IMR-90 (cell line): ENCODE measurements around the gene SORCS1. TPM values are rescaled to one million over a fixed set of nuclear protein-coding genes. Genes with fewer than 3 reads are reported as not detected.

Experiments used
- ATAC-seq: fragments of 200-7000 bp; cut with Tn5 transposase; 2 replicates; pipeline ENCODE4 v1.9.1; 2020; ENCODE audit warnings: low read depth, mild to moderate bottlenecking, moderate library complexity
- BruUV-seq: library from RNA; stranded (reverse); fragments of 400-500 nt; replicated peaks from 2 replicates; lab custom pipeline; 2021; lab: Mats Ljungman, UMichigan
- CTCF ChIA-PET: fragments of 300-600 bp; formaldehyde crosslinking; extraction: SDS; loops from one replicate; lab custom pipeline; 2021; ENCODE audit warnings: antibody characterized with exemption; lab: Yijun Ruan, JAX
- POLR2A ChIA-PET: fragments of 300-600 bp; sonication (Branson Sonifier 250); formaldehyde crosslinking; loops from one replicate; lab custom pipeline; 2022; ENCODE audit warnings: antibody characterized with exemption; ENCODE audit not compliant: unreplicated experiment; lab: Charles Lee
- DNase-seq: peaks from one replicate; pipeline ENCODE4 v3.0.0; 2013
- H2AFZ ChIP-seq: replicated peaks from 2 replicates; pipeline ENCODE3; 2013; ENCODE audit warnings: low read length, mild to moderate bottlenecking; ENCODE audit not compliant: poor library complexity
- H2AK5ac ChIP-seq: 2 replicates; pipeline ENCODE4 v1.6.1; 2013; ENCODE audit warnings: low read depth, low read length, inconsistent platforms
- H2AK9ac ChIP-seq: replicated peaks from 2 replicates; pipeline ENCODE3; 2013; ENCODE audit warnings: mild to moderate bottlenecking, low read depth, low read length, moderate library complexity; ENCODE audit not compliant: poor library complexity
- H2BK120ac ChIP-seq: 2 replicates; pipeline ENCODE4 v1.6.1; 2013; ENCODE audit warnings: low read depth, low read length, inconsistent platforms
- H2BK15ac ChIP-seq: 3 replicates; pipeline ENCODE4 v1.6.1; 2013; ENCODE audit warnings: low read depth, low read length, inconsistent platforms
- H2BK20ac ChIP-seq: 2 replicates; pipeline ENCODE4 v1.6.1; 2013; ENCODE audit warnings: low read depth, mild to moderate bottlenecking, inconsistent platforms, low read length, moderate library complexity
- H2BK5ac ChIP-seq: 2 replicates; pipeline ENCODE4 v1.6.1; 2013; ENCODE audit warnings: mild to moderate bottlenecking, low read depth, low read length, inconsistent platforms; ENCODE audit not compliant: poor library complexity, severe bottlenecking
- H3K14ac ChIP-seq: replicated peaks from 2 replicates; pipeline ENCODE4 v1.6.1; 2013; ENCODE audit warnings: low read depth, low read length, inconsistent platforms
- H3K18ac ChIP-seq: 2 replicates; pipeline ENCODE4 v1.6.1; 2013; ENCODE audit warnings: low read depth, low read length, control low read depth
- H3K23ac ChIP-seq: 2 replicates; pipeline ENCODE4 v1.6.1; 2013; ENCODE audit warnings: low read depth, low read length, inconsistent platforms
- H3K27ac ChIP-seq: 2 replicates; pipeline ENCODE4 v1.5.1; 2013; ENCODE audit warnings: mild to moderate bottlenecking, control low read depth, low read length; ENCODE audit not compliant: insufficient read depth
- H3K27me3 ChIP-seq: 2 replicates; pipeline ENCODE4 v1.6.1; 2013; ENCODE audit warnings: low read length; ENCODE audit not compliant: control insufficient read depth, insufficient read depth
- H3K36me3 ChIP-seq: 2 replicates; pipeline ENCODE4 v1.6.1; 2013; ENCODE audit warnings: low read length, mixed read lengths; ENCODE audit not compliant: control insufficient read depth, insufficient read depth
- H3K4ac ChIP-seq: 2 replicates; pipeline ENCODE4 v1.6.1; 2013; ENCODE audit warnings: low read depth, low read length, inconsistent platforms
- H3K4me1 ChIP-seq: 2 replicates; pipeline ENCODE4 v1.6.1; 2013; ENCODE audit warnings: low read length, mixed read lengths; ENCODE audit not compliant: control insufficient read depth, insufficient read depth
- H3K4me2 ChIP-seq: 2 replicates; pipeline ENCODE4 v1.6.1; 2013; ENCODE audit warnings: low read depth, mild to moderate bottlenecking, control low read depth, low read length, moderate library complexity
- H3K4me3 ChIP-seq: 2 replicates; pipeline ENCODE4 v1.5.1; 2013; ENCODE audit warnings: low read depth, mild to moderate bottlenecking, control low read depth, low read length, moderate library complexity; ENCODE audit not compliant: insufficient read depth
- H3K56ac ChIP-seq: 2 replicates; pipeline ENCODE4 v1.6.1; 2013; ENCODE audit warnings: low read length, inconsistent platforms; ENCODE audit not compliant: insufficient read depth; ENCODE audit errors: extremely low read depth
- H3K79me1 ChIP-seq, 2 experiments: 2 replicates each; pipeline ENCODE4 v1.6.1; 2013; ENCODE audit warnings: low read length in 2 of 2, inconsistent platforms in 1 of 2, low read depth in 1 of 2
- H3K9ac ChIP-seq: 2 replicates; pipeline ENCODE4 v1.6.1; 2013; ENCODE audit warnings: low read depth, low read length, control low read depth
- H3K9me1 ChIP-seq: 2 replicates; pipeline ENCODE4 v1.6.1; 2013; ENCODE audit warnings: low read length, inconsistent platforms; ENCODE audit not compliant: insufficient read depth
- H3K9me3 ChIP-seq: 2 replicates; pipeline ENCODE4 v1.6.1; 2013; ENCODE audit warnings: low read length; ENCODE audit not compliant: control insufficient read depth, insufficient read depth
- H4K20me1 ChIP-seq: 2 replicates; pipeline ENCODE4 v1.6.1; 2013; ENCODE audit warnings: low read length, inconsistent platforms; ENCODE audit not compliant: insufficient read depth
- H4K5ac ChIP-seq: 2 replicates; pipeline ENCODE4 v1.6.1; 2013; ENCODE audit warnings: mild to moderate bottlenecking, low read depth, low read length, control low read depth
- H4K8ac ChIP-seq, 2 experiments: 2 replicates each; pipeline ENCODE4 v1.6.1; 2013; ENCODE audit warnings: low read depth in 2 of 2, low read length in 2 of 2, control low read depth in 1 of 2, inconsistent platforms in 1 of 2
- H4K91ac ChIP-seq: 2 replicates; pipeline ENCODE4 v1.6.1; 2013; ENCODE audit warnings: low read depth, low read length, inconsistent platforms; ENCODE audit not compliant: insufficient read depth
- CEBPB ChIP-seq: IDR thresholded peaks from 2 replicates; pipeline ENCODE4 v1.6.1; 2012; ENCODE audit warnings: low read depth, low read length, improper control_type of control experiment
- MAZ ChIP-seq: IDR thresholded peaks from 2 replicates; pipeline ENCODE4 v1.6.1; 2012; ENCODE audit warnings: low read depth, mild to moderate bottlenecking, low read length, improper control_type of control experiment, moderate library complexity, borderline replicate concordance
- WGBS, 2 experiments: methylation state at CpG; one replicate each; pipeline versions ENCODE4 v1.1.5 to v1.1.7; 2013; ENCODE audit warnings: missing lambda C conversion rate in 2 of 2; ENCODE audit not compliant: insufficient read length in 1 of 2; ENCODE audit errors: extremely low coverage in 2 of 2; 5-methylcytosine and 5-hydroxymethylcytosine counted together
- dilution Hi-C: fragments of 300-500 bp; cut with HindIII; formaldehyde crosslinking; loops from one replicate; pipeline ENCODE4 v1.14.3; 2018; ENCODE audit warnings: low sequenced_read_pairs; ENCODE audit not compliant: unreplicated experiment
- in situ Hi-C: fragments of 300-500 bp; cut with MboI; formaldehyde crosslinking; loops from 3 replicates; pipeline ENCODE4 v1.14.3; 2019; ENCODE audit warnings: low sequenced_read_pairs, inconsistent platforms, mixed read lengths
- intact Hi-C: fragments of 100-400 bp; cut with micrococcal nuclease; formaldehyde crosslinking; loops from 2 replicates; pipeline ENCODE4 v1.10.0; 2022
- polyA plus RNA-seq, 3 experiments: library from polyadenylated mRNA; depleted of rRNA; stranded (reverse); fragments of >200 nt; gene quantifications; 2 replicates each; pipeline ENCODE4 v1.2.3, GENCODE V29; 2012; ENCODE audit warnings: low replicate concordance in 1 of 3
- total RNA-seq: library from RNA; depleted of rRNA; stranded (reverse); fragments of >200 nt; gene quantifications from 2 replicates; pipeline ENCODE4 v1.2.3, GENCODE V29; 2012
- TF ChIP-seq, protein P1 (sequence below): fragments of 150-350 bp; IDR thresholded peaks from 2 replicates; pipeline ENCODE4 v1.6.1; 2016; ENCODE audit warnings: low read depth, mild to moderate bottlenecking, low read length, moderate library complexity, borderline replicate concordance

Gene SORCS1
- total and polyA plus RNA-seq, 2 of the 4 experiments (the other 2 are of a cell fraction): under 0.01 TPM; not detected in 1

DNA sequence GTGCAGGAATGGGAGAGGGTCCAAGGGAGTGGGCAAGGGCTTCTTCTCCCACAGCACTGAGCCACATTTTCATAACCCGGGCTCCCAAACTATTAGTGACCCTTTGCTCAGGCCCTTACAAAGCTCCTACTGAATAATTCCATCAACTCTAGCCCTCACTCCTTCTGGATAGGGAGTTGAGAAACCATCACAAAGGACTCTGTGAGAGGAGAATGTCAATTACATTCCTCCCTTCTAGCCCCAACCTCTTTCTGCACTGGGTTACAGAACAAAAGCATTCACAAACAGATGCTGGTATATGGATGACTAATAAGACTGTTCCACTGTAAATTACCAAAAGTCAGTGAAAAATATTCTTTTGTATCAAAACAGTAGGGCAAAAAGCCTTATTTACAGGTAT lies 203.7 kb downstream of the SORCS1 start:
- Histone ChIP-seq H4K20me1 (no peaks in the 10 kb centered on the region), H3K4ac (no peak overlapping the region), H3K9me1 (no peaks in the 10 kb centered on the region), H3K9ac (no peak overlapping the region), H3K18ac (no peak overlapping the region), H3K27ac (no peak overlapping the region), H2AK5ac (no peak overlapping the region), H4K8ac (no peak overlapping the region), H3K14ac (no peak overlapping the region), H2BK120ac (no peak overlapping the region), H2AK9ac (no peak overlapping the region), H2AFZ (no peak overlapping the region), H4K91ac (no peak overlapping the region), H3K4me2 (no peak overlapping the region), H2BK5ac (no peak overlapping the region), H2BK20ac (no peak overlapping the region), H3K4me1 (no peaks in the 10 kb centered on the region), H3K23ac (no peak overlapping the region), H3K79me1 (no peaks in the 10 kb centered on the region), H3K9me3 (peaks cover 14% of the 10 kb centered on the region), H3K56ac (no peak overlapping the region), H2BK15ac (no peak overlapping the region), H3K36me3 (no peaks in the 10 kb centered on the region), H3K4me3 (no peak overlapping the region), H3K27me3 (no peaks in the 10 kb centered on the region), H4K5ac (no peak overlapping the region)
- WGBS, 2 experiments: no CpG with 5 or more reads among the region's 1 CpG
- in situ Hi-C loops (no loop called here), dilution Hi-C loops (no loop called here), intact Hi-C loops (no loop called here)
- ChIA-PET POLR2A (no interaction called here), CTCF (no interaction called here)
- DNase-seq: no peak
- no peak for ATAC-seq
- TF ChIP-seq, protein P1, sequence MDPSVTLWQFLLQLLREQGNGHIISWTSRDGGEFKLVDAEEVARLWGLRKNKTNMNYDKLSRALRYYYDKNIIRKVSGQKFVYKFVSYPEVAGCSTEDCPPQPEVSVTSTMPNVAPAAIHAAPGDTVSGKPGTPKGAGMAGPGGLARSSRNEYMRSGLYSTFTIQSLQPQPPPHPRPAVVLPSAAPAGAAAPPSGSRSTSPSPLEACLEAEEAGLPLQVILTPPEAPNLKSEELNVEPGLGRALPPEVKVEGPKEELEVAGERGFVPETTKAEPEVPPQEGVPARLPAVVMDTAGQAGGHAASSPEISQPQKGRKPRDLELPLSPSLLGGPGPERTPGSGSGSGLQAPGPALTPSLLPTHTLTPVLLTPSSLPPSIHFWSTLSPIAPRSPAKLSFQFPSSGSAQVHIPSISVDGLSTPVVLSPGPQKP: no peak
- TF ChIP-seq MAZ: no peak
- no peak for TF ChIP-seq CEBPB
- BruUV-seq: no TSS peak
